Small intestine (tissue), 7 donors: ENCODE data around the gene TEC. TPM values are rescaled to one million over a fixed set of nuclear protein-coding genes. Genes with fewer than 3 reads are reported as not detected.

Experiments
- DNase-seq, 2 donors: peaks; one replicate each; pipeline versions ENCODE4 v3.0.0 to v3.0.0-alpha.2; 2013
- FAIRE-seq: peaks from 2 replicates; lab custom pipeline; 2012; peaks lifted over from hg19 to GRCh38; lab: Jason Lieb, UNC
- H3K27ac ChIP-seq, 3 donors: one replicate each; pipeline ENCODE4 v1.5.1; 2013; ENCODE audit warnings: low read length in 2 of 3, mild to moderate bottlenecking in 2 of 3, control low read depth in 1 of 3, inconsistent platforms in 1 of 3, low read depth in 1 of 3, moderate library complexity in 1 of 3
- H3K27me3 ChIP-seq, 3 donors: one replicate each; pipeline ENCODE4 v1.6.1; 2013; ENCODE audit warnings: low read length in 3 of 3, inconsistent platforms in 1 of 3; ENCODE audit not compliant: control insufficient read depth in 3 of 3, insufficient read depth in 3 of 3
- H3K36me3 ChIP-seq, 3 donors: one replicate each; pipeline ENCODE4 v1.6.1; 2013; ENCODE audit warnings: low read length in 3 of 3, inconsistent platforms in 1 of 3, low read depth in 1 of 3, mild to moderate bottlenecking in 1 of 3, moderate library complexity in 1 of 3; ENCODE audit not compliant: control insufficient read depth in 3 of 3, insufficient read depth in 2 of 3
- H3K4me1 ChIP-seq, 3 donors: one replicate each; pipeline ENCODE4 v1.6.1; 2013; ENCODE audit warnings: low read length in 2 of 3, inconsistent platforms in 1 of 3, low read depth in 1 of 3, mild to moderate bottlenecking in 1 of 3, moderate library complexity in 1 of 3; ENCODE audit not compliant: control insufficient read depth in 3 of 3, insufficient read depth in 2 of 3
- H3K4me3 ChIP-seq, 3 donors: one replicate each; pipeline ENCODE4 v1.5.1; 2013; ENCODE audit warnings: low read length in 3 of 3, control low read depth in 1 of 3, inconsistent platforms in 1 of 3, low read depth in 1 of 3, mild to moderate bottlenecking in 1 of 3, moderate library complexity in 1 of 3
- H3K9me3 ChIP-seq, 2 donors: one replicate each; pipeline ENCODE4 v1.6.1; 2013; ENCODE audit warnings: low read depth in 1 of 2, low read length in 1 of 2; ENCODE audit not compliant: control insufficient read depth in 2 of 2, insufficient read depth in 1 of 2
- WGBS, 3 donors: extraction: QIAGEN DNeasy Blood & Tissue Kit; methylation state at CpG; one replicate each; pipeline ENCODE4 v1.1.7; 2013; 5-methylcytosine and 5-hydroxymethylcytosine counted together
- polyA plus RNA-seq, 4 donors: library from polyadenylated mRNA; stranded (reverse) in 3 of 4; unstranded in 1 of 4; fragments of 200-250 nt in 3 of 4; fragments of 120-200 nt in 1 of 4; gene quantifications; one replicate each; pipeline versions ENCODE4 v1.2.1 to v1.2.3, GENCODE V29; 2013
- donor health status: healthy with polysubstance abuse.
- donor health status: control.
- donor health status: control.
- donor health status: Bipolar disorder and iron deficiency.
- donor health status: healthy.

Gene TEC
- polyA plus RNA-seq, 4 donors = 1.3 to 4.5 (median 3.3) TPM

DNA sequence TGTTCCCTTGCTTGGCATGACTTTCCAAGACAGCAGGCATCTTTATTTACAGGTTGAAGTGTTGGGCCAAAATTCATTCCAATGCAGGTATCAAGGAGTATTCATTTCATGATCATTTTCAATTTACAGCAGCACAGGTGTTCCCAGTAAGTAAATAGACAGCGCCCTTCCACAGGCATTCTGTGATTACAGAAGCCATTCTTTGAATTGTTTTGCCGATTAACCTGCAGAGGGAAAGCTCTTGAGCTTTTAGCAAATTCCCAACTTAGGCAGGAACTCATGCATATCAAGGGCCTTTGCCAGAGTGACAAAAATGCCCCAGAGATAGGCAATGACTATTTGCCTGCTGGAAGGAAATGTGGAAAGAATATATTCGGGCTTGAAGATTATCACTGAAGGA lies 142.4 kb downstream of the TEC start:
- H3K9me3 ChIP-seq = no peaks in the 10 kb centered on the region
- no peak overlapping the region for H3K27ac ChIP-seq
- no peak overlapping the region for H3K4me3 ChIP-seq
- FAIRE-seq = no peak
- H3K4me1 ChIP-seq = peaks cover 0 to 13% (median 4%) of the 10 kb centered on the region in 3 donors
- H3K27me3 ChIP-seq = no peaks in the 10 kb centered on the region
- WGBS, 3 donors = 15 to 38% (median 33%) methylated on average over 3 of the region's 3 CpGs
- DNase-seq = peak in 1 of 2 donors; percentile 12
- H3K36me3 ChIP-seq = no peaks in the 10 kb centered on the region

DNA sequence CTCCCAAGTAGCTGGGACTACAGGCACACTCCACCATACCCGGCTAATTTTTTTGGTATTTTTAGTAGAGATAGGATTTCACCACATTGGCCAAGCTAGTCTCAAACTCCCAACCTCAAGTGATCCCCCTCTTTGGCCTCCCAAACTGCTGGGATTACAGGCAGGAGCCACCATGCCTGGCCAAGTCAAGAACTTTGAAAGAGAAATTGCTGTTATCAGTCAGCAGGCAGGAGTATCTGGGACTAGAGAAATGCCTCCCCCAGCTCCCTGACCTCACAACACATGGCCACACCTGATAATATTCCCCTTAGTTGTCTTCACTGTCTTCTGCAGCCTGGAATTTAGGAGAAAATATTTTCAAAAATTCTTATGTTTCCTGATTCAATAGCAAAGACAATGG lies 143.0 kb downstream of the TEC start:
- no peaks in the 10 kb centered on the region for H3K9me3 ChIP-seq
- WGBS, 3 donors = 87 to 96% (median 93%) methylated on average over 1 of the region's 1 CpG
- H3K4me3 ChIP-seq = no peak overlapping the region
- no peaks in the 10 kb centered on the region for H3K36me3 ChIP-seq
- FAIRE-seq (no peak), DNase-seq (no peak)
- no peak overlapping the region for H3K27ac ChIP-seq
- peaks cover 0 to 13% (median 4%) of the 10 kb centered on the region in 3 donors for H3K4me1 ChIP-seq
- no peaks in the 10 kb centered on the region for H3K27me3 ChIP-seq

DNA sequence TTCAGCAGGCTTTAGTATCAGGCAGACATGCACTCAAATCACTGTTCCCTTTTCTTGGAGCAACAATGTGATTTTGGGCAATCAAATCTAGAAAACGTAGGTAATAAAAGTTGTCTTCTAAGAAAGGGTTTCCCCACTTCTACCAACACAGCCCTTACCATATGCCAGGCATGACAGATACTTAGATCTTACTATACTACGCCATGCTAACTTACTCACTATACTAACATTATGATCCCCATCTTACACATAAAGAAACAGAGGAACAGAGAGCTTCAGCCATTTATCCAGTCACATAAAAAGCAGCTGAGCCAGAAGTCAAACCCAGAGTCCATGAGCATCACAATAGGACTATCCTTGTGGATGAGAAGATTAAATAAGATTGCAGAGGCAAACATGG lies 144.8 kb downstream of the TEC start:
- no peak for FAIRE-seq
- H3K4me1 ChIP-seq = peaks cover 0 to 13% (median 4%) of the 10 kb centered on the region in 3 donors
- WGBS, 3 donors = 75 to 84% (median 77%) methylated on average over 2 of the region's 2 CpGs

DNA sequence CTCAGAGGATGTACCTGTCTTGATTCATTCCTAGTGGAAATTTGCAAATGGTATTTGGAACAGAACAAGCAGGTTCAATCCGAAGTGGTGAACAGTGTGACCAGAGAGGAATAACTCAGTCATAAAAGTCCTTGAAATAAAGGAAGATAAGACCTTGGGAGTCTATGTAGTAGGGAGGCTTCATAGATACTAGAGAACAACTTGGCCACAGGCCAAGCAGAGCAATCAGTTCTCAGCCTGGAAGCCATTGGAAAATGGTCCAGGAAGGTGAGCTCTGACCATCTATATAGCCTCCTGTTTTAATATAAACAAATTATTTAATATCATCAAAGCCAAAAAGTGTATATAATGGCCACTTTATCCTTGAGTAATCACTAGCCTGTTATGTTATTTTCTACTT lies 146.9 kb downstream of the TEC start:
- H3K36me3 ChIP-seq = no peaks in the 10 kb centered on the region
- WGBS, 3 donors = 33 to 70% (median 47%) methylated on average over 1 of the region's 1 CpG
- FAIRE-seq (no peak), DNase-seq (no peak)
- H3K4me3 ChIP-seq = no peak overlapping the region
- no peak overlapping the region for H3K27ac ChIP-seq
- no peaks in the 10 kb centered on the region for H3K27me3 ChIP-seq
- no peaks in the 10 kb centered on the region for H3K9me3 ChIP-seq
- peaks cover 0 to 3% (median 0%) of the 10 kb centered on the region in 3 donors for H3K4me1 ChIP-seq

More for the DNA sequence above, 144.8 kb downstream of the TEC start:
- Histone ChIP-seq H3K27me3 (no peaks in the 10 kb centered on the region), H3K36me3 (no peaks in the 10 kb centered on the region), H3K9me3 (no peaks in the 10 kb centered on the region), H3K4me3 (no peak overlapping the region), H3K27ac (no peak overlapping the region)
- no peak for DNase-seq

DNA sequence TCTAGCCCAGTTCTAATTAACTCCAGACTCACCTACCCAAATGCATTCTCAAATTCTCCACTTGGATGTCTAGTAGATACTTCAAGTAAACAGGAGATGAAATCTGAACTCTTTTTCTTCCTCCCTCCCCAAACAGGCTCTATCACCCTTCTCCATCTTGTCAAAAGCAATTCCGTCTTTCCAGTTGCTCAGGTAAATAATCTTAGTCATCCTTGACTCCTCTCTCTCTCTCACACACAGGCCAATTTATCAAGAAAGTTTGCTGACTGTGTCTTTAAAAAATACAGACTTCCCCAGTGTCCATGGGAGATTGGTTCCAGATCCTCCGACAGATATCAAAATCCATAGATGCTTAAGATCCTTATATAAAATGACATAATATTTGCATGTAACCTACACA lies 148.5 kb downstream of the TEC start:
- WGBS, 3 donors = 85 to 94% (median 93%) methylated on average over 2 of the region's 2 CpGs
- no peaks in the 10 kb centered on the region for H3K9me3 ChIP-seq
- DNase-seq = no peak
- no peak overlapping the region for H3K27ac ChIP-seq
- H3K27me3 ChIP-seq = no peaks in the 10 kb centered on the region
- no peak overlapping the region for H3K4me3 ChIP-seq
- H3K36me3 ChIP-seq = no peaks in the 10 kb centered on the region
- no peaks in the 10 kb centered on the region for H3K4me1 ChIP-seq
- no peak for FAIRE-seq

DNA sequence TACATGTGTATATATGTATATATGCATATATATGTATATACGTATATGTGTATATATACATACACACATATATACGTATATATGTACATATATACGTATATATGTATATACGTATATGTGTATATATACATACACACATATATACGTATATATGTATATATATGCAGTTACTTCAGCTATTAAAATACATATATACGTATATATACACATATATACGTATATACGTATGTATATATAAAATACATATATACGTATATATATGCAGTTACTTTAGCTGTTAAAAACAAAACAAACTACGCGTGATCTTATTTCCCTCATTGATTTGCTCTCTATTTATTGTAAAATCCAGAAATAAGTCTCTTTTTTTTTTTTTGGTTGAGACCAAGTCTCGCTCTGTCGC lies 149.5 kb downstream of the TEC start:
- no peak for DNase-seq
- WGBS, 3 donors = 90 to 93% (median 91%) methylated on average over 13 of the region's 13 CpGs
- Histone ChIP-seq H3K27ac (no peak overlapping the region), H3K27me3 (no peaks in the 10 kb centered on the region), H3K4me1 (no peaks in the 10 kb centered on the region), H3K9me3 (no peaks in the 10 kb centered on the region), H3K4me3 (no peak overlapping the region), H3K36me3 (no peaks in the 10 kb centered on the region)
- peak; percentile 81 for FAIRE-seq

DNA sequence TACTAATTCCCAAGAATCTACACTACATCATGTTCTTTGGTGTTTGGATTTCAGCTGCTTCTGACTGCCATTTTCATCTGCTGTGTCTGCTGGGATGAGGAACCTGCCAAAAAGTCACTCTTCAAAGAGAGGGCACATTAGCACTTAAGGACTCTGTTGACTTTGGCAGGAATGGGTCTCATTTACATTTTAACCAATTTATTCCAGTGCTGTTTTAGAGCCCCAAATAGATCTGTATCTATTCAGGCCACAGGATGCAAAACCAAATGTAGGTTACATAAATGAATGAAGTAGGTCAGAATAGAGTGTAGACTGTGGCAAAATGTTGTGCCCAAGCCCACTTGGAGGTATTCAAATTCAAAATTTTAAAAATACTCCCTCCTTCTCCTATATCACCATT lies 150.0 kb downstream of the TEC start:
- Histone ChIP-seq H3K9me3 (no peaks in the 10 kb centered on the region), H3K4me1 (no peaks in the 10 kb centered on the region), H3K4me3 (no peak overlapping the region), H3K36me3 (no peaks in the 10 kb centered on the region), H3K27ac (no peak overlapping the region), H3K27me3 (no peaks in the 10 kb centered on the region)
- FAIRE-seq (no peak), DNase-seq (no peak)

DNA sequence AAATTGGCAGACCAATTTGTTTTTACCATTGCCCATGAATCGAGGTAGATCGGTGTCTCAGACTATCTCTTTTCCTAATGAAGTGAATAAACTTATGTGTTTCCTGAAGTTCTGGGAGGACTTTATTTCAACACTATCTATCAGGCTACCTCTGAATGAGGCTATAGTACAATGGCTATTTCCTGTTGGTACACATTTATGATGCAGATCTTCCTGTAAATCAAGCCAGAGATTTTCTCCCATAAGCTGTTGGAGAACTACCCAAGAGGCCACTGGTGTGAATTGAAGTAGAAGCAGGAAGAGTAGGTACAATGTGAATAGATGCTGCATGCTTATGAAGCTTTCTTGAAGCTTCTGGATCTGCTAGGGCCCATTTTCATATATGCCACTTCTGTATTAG lies 151.6 kb downstream of the TEC start:
- Histone ChIP-seq H3K4me3 (no peak overlapping the region), H3K27me3 (no peaks in the 10 kb centered on the region), H3K27ac (no peak overlapping the region), H3K4me1 (no peaks in the 10 kb centered on the region), H3K36me3 (no peaks in the 10 kb centered on the region), H3K9me3 (no peaks in the 10 kb centered on the region)
- WGBS, 3 donors = 93 to 95% (median 94%) methylated on average over 2 of the region's 2 CpGs
- DNase-seq = no peak
- no peak for FAIRE-seq

DNA sequence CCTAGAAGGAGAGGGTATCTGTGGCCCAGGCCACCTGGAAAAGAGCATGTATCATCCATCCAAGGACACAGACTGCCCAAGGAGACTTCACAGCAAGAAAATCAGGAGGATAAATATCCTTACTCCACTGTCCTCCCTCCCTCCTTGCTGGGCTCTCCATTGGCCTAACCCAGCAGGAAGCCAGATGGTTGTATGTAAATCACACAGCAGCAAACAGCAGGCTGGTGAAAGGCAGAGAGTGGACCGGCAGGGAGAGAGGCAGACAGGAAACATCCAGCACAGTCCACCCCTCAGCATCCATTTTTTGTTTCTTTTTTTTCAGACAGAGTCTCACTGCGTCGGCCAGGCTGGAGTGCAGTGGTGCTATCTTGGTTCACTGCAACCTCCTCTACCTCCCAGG lies 153.1 kb downstream of the TEC start:
- H3K36me3 ChIP-seq = no peaks in the 10 kb centered on the region
- no peaks in the 10 kb centered on the region for H3K9me3 ChIP-seq
- WGBS, 3 donors = 61 to 80% (median 79%) methylated on average over 3 of the region's 3 CpGs
- H3K27ac ChIP-seq = no peak overlapping the region
- no peak for FAIRE-seq
- no peaks in the 10 kb centered on the region for H3K4me1 ChIP-seq
- DNase-seq = no peak
- no peak overlapping the region for H3K4me3 ChIP-seq
- no peaks in the 10 kb centered on the region for H3K27me3 ChIP-seq
